Measurements from ENCODE around the gene RPS16.
"Not testable (repeated sequence)": the region's sequence is repeated elsewhere in the genome, so short reads cannot be mapped to it uniquely, and the experiment has no call there.

The RPS16 gene

GRCh38 chr19:39469567-39469966 is 33.8 kb upstream of the RPS16 start:
- TF ChIP-seq CTCF (IDR thresholded peaks at IDR 0.05; ENCODE audit: insufficient read depth, low read depth, low read length, missing control alignments) = no peak
- no peak overlapping the region for H3K4me3 ChIP-seq (ENCODE audit: low read length)
- DNase-seq (ENCODE audit: low read depth) = no peak

GRCh38 chr19:39469036-39469435 is 33.3 kb upstream of the RPS16 start:
- no peak overlapping the region for H3K4me3 ChIP-seq (ENCODE audit: low read length)
- TF ChIP-seq CTCF (IDR thresholded peaks at IDR 0.05; ENCODE audit: insufficient read depth, low read depth, low read length, missing control alignments) = no peak
- DNase-seq (ENCODE audit: low read depth) = no peak

GRCh38 chr19:39467941-39468340 is 32.2 kb upstream of the RPS16 start:
- no peak for TF ChIP-seq CTCF (IDR thresholded peaks at IDR 0.05; ENCODE audit: insufficient read depth, low read depth, low read length, missing control alignments)
- no peak for DNase-seq (ENCODE audit: low read depth)
- H3K4me3 ChIP-seq (ENCODE audit: low read length) = no peak overlapping the region

GRCh38 chr19:39465956-39466747 is 30.4 kb upstream of the RPS16 start:
- no peak for DNase-seq (ENCODE audit: low read depth)
- H3K4me3 ChIP-seq (ENCODE audit: low read length) = no peak overlapping the region

GRCh38 chr19:39463403-39463802 is 27.7 kb upstream of the RPS16 start:
- no peak for TF ChIP-seq CTCF (IDR thresholded peaks at IDR 0.05; ENCODE audit: insufficient read depth, low read depth, low read length, missing control alignments)
- no peak overlapping the region for H3K4me3 ChIP-seq (ENCODE audit: low read length)
- DNase-seq (ENCODE audit: low read depth) = no peak

More at GRCh38 chr19:39465956-39466747, 30.4 kb upstream of the RPS16 start:
- no peak for TF ChIP-seq CTCF (IDR thresholded peaks at IDR 0.05; ENCODE audit: insufficient read depth, low read depth, low read length, missing control alignments)

GRCh38 chr19:39451257-39451656 is 15.5 kb upstream of the RPS16 start:
- H3K4me3 ChIP-seq (ENCODE audit: low read length); DNase-seq (ENCODE audit: low read depth): not testable (repeated sequence)

GRCh38 chr19:39449116-39449797 is 13.5 kb upstream of the RPS16 start:
- DNase-seq (ENCODE audit: low read depth) = no peak
- no peak overlapping the region for H3K4me3 ChIP-seq (ENCODE audit: low read length)
- no peak for TF ChIP-seq CTCF (IDR thresholded peaks at IDR 0.05; ENCODE audit: insufficient read depth, low read depth, low read length, missing control alignments)

All from epithelial cell of esophagus (primary cell).